Nephron (organoid): ENCODE data around the gene SIAH1.
"Not testable (repeated sequence)": the region's sequence is repeated elsewhere in the genome, so short reads cannot be mapped to it uniquely, and the experiment has no call there.

Experiments
- H3K27ac Mint-ChIP-seq, 3 experiments: 2 replicates each; pipeline ENCODE4 v1.8.0; 2020; ENCODE audit warnings: mixed read lengths in 3 of 3, mild to moderate bottlenecking in 2 of 3, moderate library complexity in 1 of 3
- H3K27me3 Mint-ChIP-seq: 2 replicates; pipeline ENCODE4 v1.8.0; 2021; ENCODE audit warnings: low read depth, mild to moderate bottlenecking, moderate library complexity, mixed read lengths
- H3K36me3 Mint-ChIP-seq: 2 replicates; pipeline ENCODE4 v1.8.0; 2020; ENCODE audit warnings: low read depth, mixed read lengths
- H3K4me1 Mint-ChIP-seq: 2 replicates; pipeline ENCODE4 v1.8.0; 2020; ENCODE audit warnings: mixed read lengths
- H3K4me3 Mint-ChIP-seq, 3 experiments: 2 replicates each; pipeline ENCODE4 v1.8.0; 2020; ENCODE audit warnings: mild to moderate bottlenecking in 3 of 3, mixed read lengths in 3 of 3, moderate library complexity in 2 of 3
- H3K9me3 Mint-ChIP-seq: 2 replicates; pipeline ENCODE4 v1.8.0; 2020; ENCODE audit warnings: mixed read lengths
- CTCF ChIP-seq, 3 experiments: fragments of 200-600 bp; sonication (generic); IDR thresholded peaks; one replicate each; pipeline ENCODE4 v1.5.0; 2021; ENCODE audit warnings: antibody characterized with exemption in 3 of 3; ENCODE audit not compliant: unreplicated experiment in 3 of 3

SIAH1 gene

GRCh38 chr16:48413272-48413671 is 28.1 kb upstream of the SIAH1 start:
- Mint-ChIP-seq H3K4me1 (peaks cover 14% of the 10 kb centered on the region), H3K4me3 (no peak overlapping the region), H3K36me3 (no peaks in the 10 kb centered on the region), H3K27ac (no peak overlapping the region), H3K27me3 (peaks cover 9% of the 10 kb centered on the region), H3K9me3 (peaks cover 6% of the 10 kb centered on the region)
- TF ChIP-seq CTCF (IDR thresholded peaks at IDR 0.05; ENCODE audit: unreplicated experiment in 3 of 3): no peak

- no peak for TF ChIP-seq CTCF (IDR thresholded peaks at IDR 0.05; ENCODE audit: unreplicated experiment in 3 of 3)
- no peak overlapping the region for H3K4me3 Mint-ChIP-seq
- no peaks in the 10 kb centered on the region for H3K9me3 Mint-ChIP-seq
- peak overlapping the region in 1 of 3 experiments; percentile 20 for H3K27ac Mint-ChIP-seq
- no peaks in the 10 kb centered on the region for H3K36me3 Mint-ChIP-seq
- H3K4me1 Mint-ChIP-seq: peaks cover 14% of the 10 kb centered on the region
- peaks cover 9% of the 10 kb centered on the region for H3K27me3 Mint-ChIP-seq
These were observed 24.8 kb upstream of the SIAH1 start for GRCh38 chr16:48409839-48410632.

GRCh38 chr16:48408688-48409087 is 23.5 kb upstream of the SIAH1 start:
- Mint-ChIP-seq H3K4me1 (peaks cover 14% of the 10 kb centered on the region), H3K27me3 (peaks cover 9% of the 10 kb centered on the region)

GRCh38 chr16:48405907-48406306 is 20.7 kb upstream of the SIAH1 start:
- peaks cover 14% of the 10 kb centered on the region for H3K4me1 Mint-ChIP-seq
- no peak overlapping the region for H3K4me3 Mint-ChIP-seq
- TF ChIP-seq CTCF (IDR thresholded peaks at IDR 0.05; ENCODE audit: unreplicated experiment in 3 of 3): no peak
- no peaks in the 10 kb centered on the region for H3K36me3 Mint-ChIP-seq
- H3K9me3 Mint-ChIP-seq: no peaks in the 10 kb centered on the region
- H3K27ac Mint-ChIP-seq: no peak overlapping the region
- peaks cover 9% of the 10 kb centered on the region for H3K27me3 Mint-ChIP-seq

More at GRCh38 chr16:48408688-48409087, 23.5 kb upstream of the SIAH1 start:
- Mint-ChIP-seq H3K4me3 (no peak overlapping the region), H3K27ac (no peak overlapping the region), H3K9me3 (no peaks in the 10 kb centered on the region), H3K36me3 (no peaks in the 10 kb centered on the region)
- TF ChIP-seq CTCF (IDR thresholded peaks at IDR 0.05; ENCODE audit: unreplicated experiment in 3 of 3): no peak

- peaks cover 5% of the 10 kb centered on the region for H3K27me3 Mint-ChIP-seq
- no peaks in the 10 kb centered on the region for H3K36me3 Mint-ChIP-seq
- H3K27ac Mint-ChIP-seq: no peak overlapping the region
- TF ChIP-seq CTCF (IDR thresholded peaks at IDR 0.05; ENCODE audit: unreplicated experiment in 3 of 3): no peak
- H3K4me1 Mint-ChIP-seq: peaks cover 10% of the 10 kb centered on the region
- H3K9me3 Mint-ChIP-seq: no peaks in the 10 kb centered on the region
- no peak overlapping the region for H3K4me3 Mint-ChIP-seq
These were observed 19.9 kb upstream of the SIAH1 start for GRCh38 chr16:48405153-48405552.

GRCh38 chr16:48402547-48402946 is 17.3 kb upstream of the SIAH1 start:
- H3K27me3 Mint-ChIP-seq, H3K36me3 Mint-ChIP-seq, H3K27ac Mint-ChIP-seq, H3K9me3 Mint-ChIP-seq, H3K4me3 Mint-ChIP-seq, H3K4me1 Mint-ChIP-seq: not testable (repeated sequence)
